Psoas muscle (tissue), 8 donors: ENCODE results near the gene SLC39A11. TPM values are rescaled to one million over a fixed set of nuclear protein-coding genes. Genes with fewer than 3 reads are reported as not detected.
"Not testable (repeated sequence)": the region's sequence is repeated elsewhere in the genome, so short reads cannot be mapped to it uniquely, and the experiment has no call there.

Experiments
- ATAC-seq, 4 donors: fragments of 200-7000 bp; cut with Tn5 transposase; one replicate each; pipeline ENCODE4 v1.9.1; 2020; ENCODE audit warnings: moderate library complexity in 3 of 4, mild to moderate bottlenecking in 2 of 4
- DNase-seq, 2 donors: peaks; one replicate each; pipeline ENCODE4 v3.0.0-alpha.2; 2020
- H3K27ac ChIP-seq: fragments of 200-600 bp; one replicate; pipeline ENCODE4 v1.8.0; 2022
- H3K27me3 ChIP-seq, 3 donors: fragments of 200-600 bp in 1 of 3; one replicate each; pipeline versions ENCODE4 v1.6.1 to v1.8.0; 2013 to 2022; ENCODE audit warnings: low read length in 2 of 3, mild to moderate bottlenecking in 2 of 3, moderate library complexity in 1 of 3; ENCODE audit not compliant: insufficient read depth in 3 of 3
- H3K36me3 ChIP-seq, 2 donors: fragments of 200-600 bp in 1 of 2; one replicate each; pipeline versions ENCODE4 v1.6.1 to v1.8.0; 2013 to 2022; ENCODE audit warnings: low read depth in 1 of 2, mild to moderate bottlenecking in 1 of 2, moderate library complexity in 1 of 2; ENCODE audit not compliant: insufficient read depth in 1 of 2
- H3K4me1 ChIP-seq: fragments of 200-600 bp; one replicate; pipeline ENCODE4 v1.8.0; 2022
- H3K4me3 ChIP-seq: fragments of 200-600 bp; one replicate; pipeline ENCODE4 v1.8.0; 2022; ENCODE audit warnings: mild to moderate bottlenecking
- H3K9me3 ChIP-seq: fragments of 200-600 bp; one replicate; pipeline ENCODE4 v1.8.0; 2022
- CTCF ChIP-seq: fragments of 200-600 bp; IDR thresholded peaks from one replicate; pipeline ENCODE4 v1.8.0; 2022; ENCODE audit warnings: antibody characterized with exemption
- WGBS, 3 donors: extraction: QIAGEN DNeasy Blood & Tissue Kit; methylation state at CpG; one replicate each; pipeline versions ENCODE4 v1.1.6 to v1.1.7; 2013; 5-methylcytosine and 5-hydroxymethylcytosine counted together
- intact Hi-C, 2 donors: fragments of 100-400 bp; cut with DNase I; formaldehyde crosslinking; loops; one replicate each; pipeline versions ENCODE4 v1.11.0 to v1.14.2; 2022
- polyA plus RNA-seq, 3 donors: library from polyadenylated mRNA; stranded (reverse); fragments of 200-250 nt; gene quantifications; one replicate each; pipeline ENCODE4 v1.2.3, GENCODE V29; 2013
- total RNA-seq, 4 donors: library from RNA; stranded (reverse); fragmentation: NEBNext Ultra II Directional in 2 of 4; extraction: Animal tissue kit (Norgen Biotek cat#: 25700) in 2 of 4; gene quantifications; one replicate each; pipeline versions ENCODE4 v1.2.1 to v1.2.4, GENCODE V29; 2021 to 2023
- donor health status: healthy with polysubstance abuse.
- donor health status: DM: no; HTN: no; CAD: no; lungs with moderate emphysema.
- donor health status: Bipolar disorder and iron deficiency.
- donor health status: healthy.
- donor health status: DM: yes; HTN: yes; CAD: no.
- donor health status: DM: no; HTN: no; CAD: no.
- donor health status: DM: no; HTN: no; CAD: no.
- donor health status: DM: yes; HTN: yes; CAD: no.

The SLC39A11 gene
- total and polyA plus RNA-seq, 7 donors = 1.6 to 9.7 (median 7.9) TPM

GRCh38 chr17:73010414-73010813, 82.1 kb downstream of the SLC39A11 start:
- Histone ChIP-seq H3K4me3 (no peak overlapping the region), H3K36me3 (no peaks in the 10 kb centered on the region), H3K4me1 (no peaks in the 10 kb centered on the region), H3K27me3 (no peaks in the 10 kb centered on the region), H3K9me3 (no peaks in the 10 kb centered on the region), H3K27ac (no peak overlapping the region)
- intact Hi-C loops = no loop called here
- 72 to 89% (median 81%) methylated on average over 7 of the region's 7 CpGs for WGBS, 3 donors
- TF ChIP-seq CTCF = no peak
- ATAC-seq = no peak
- DNase-seq = no peak

GRCh38 chr17:73007407-73007806, 85.1 kb downstream of the SLC39A11 start:
- intact Hi-C loops = no loop called here
- no peak overlapping the region for H3K4me3 ChIP-seq
- DNase-seq (no peak), ATAC-seq (no peak)
- no peaks in the 10 kb centered on the region for H3K4me1 ChIP-seq
- TF ChIP-seq CTCF = no peak
- no peaks in the 10 kb centered on the region for H3K9me3 ChIP-seq
- H3K36me3 ChIP-seq = no peaks in the 10 kb centered on the region
- WGBS, 3 donors = 51 to 58% (median 58%) methylated on average over 7 of the region's 7 CpGs
- no peaks in the 10 kb centered on the region for H3K27me3 ChIP-seq
- no peak overlapping the region for H3K27ac ChIP-seq

- no peak overlapping the region for H3K27ac ChIP-seq
- TF ChIP-seq CTCF = no peak
- H3K9me3 ChIP-seq = no peaks in the 10 kb centered on the region
- no peaks in the 10 kb centered on the region for H3K4me1 ChIP-seq
- intact Hi-C loops = no loop called here
- WGBS, 3 donors = 81 to 84% (median 83%) methylated on average over 8 of the region's 8 CpGs
- H3K36me3 ChIP-seq = no peaks in the 10 kb centered on the region
- DNase-seq = no peak
- no peak for ATAC-seq
- H3K27me3 ChIP-seq = no peaks in the 10 kb centered on the region
- H3K4me3 ChIP-seq = no peak overlapping the region
These were observed 87.1 kb downstream of the SLC39A11 start for GRCh38 chr17:73005360-73005759.

GRCh38 chr17:73003487-73003886, 89.0 kb downstream of the SLC39A11 start:
- H3K27ac ChIP-seq = no peak overlapping the region
- DNase-seq = no peak
- no peaks in the 10 kb centered on the region for H3K36me3 ChIP-seq
- H3K9me3 ChIP-seq = no peaks in the 10 kb centered on the region
- no peak for ATAC-seq
- no peaks in the 10 kb centered on the region for H3K27me3 ChIP-seq
- no peak for TF ChIP-seq CTCF
- no peaks in the 10 kb centered on the region for H3K4me1 ChIP-seq
- WGBS, 3 donors = 87 to 94% (median 88%) methylated on average over 6 of the region's 6 CpGs
- intact Hi-C loops = no loop called here
- no peak overlapping the region for H3K4me3 ChIP-seq

- Histone ChIP-seq H3K4me3 (no peak overlapping the region), H3K4me1 (no peaks in the 10 kb centered on the region), H3K36me3 (no peaks in the 10 kb centered on the region), H3K27ac (no peak overlapping the region), H3K27me3 (no peaks in the 10 kb centered on the region), H3K9me3 (no peaks in the 10 kb centered on the region)
- intact Hi-C loops = no loop called here
- ATAC-seq (no peak), DNase-seq (no peak)
- TF ChIP-seq CTCF = no peak
- WGBS, 3 donors = 94 to 97% (median 95%) methylated on average over 3 of the region's 3 CpGs
These were observed 91.7 kb downstream of the SLC39A11 start for GRCh38 chr17:73000832-73001231.

GRCh38 chr17:72999474-72999873, 93.0 kb downstream of the SLC39A11 start:
- H3K4me1 ChIP-seq, H3K27me3 ChIP-seq, H3K27ac ChIP-seq, H3K36me3 ChIP-seq, H3K4me3 ChIP-seq, DNase-seq, ATAC-seq, H3K9me3 ChIP-seq, intact Hi-C loops: not testable (repeated sequence)
- 75 to 76% (median 76%) methylated on average over 5 of the region's 5 CpGs for WGBS, 3 donors
